Keratinocyte (primary cell): ENCODE results near the gene SFXN1. TPM values are rescaled to one million over a fixed set of nuclear protein-coding genes. Genes with fewer than 3 reads are reported as not detected.
A peak's percentile ranks its signal among the peaks of the same experiment; 100 is the strongest.
"Not testable (repeated sequence)": the region's sequence is repeated elsewhere in the genome, so short reads cannot be mapped to it uniquely, and the experiment has no call there.

Source experiments
- DNase-seq: peaks from one replicate; pipeline ENCODE4 v3.0.0-alpha.2; 2011; ENCODE audit warnings: low read depth, missing footprints, low spot score
- FAIRE-seq: peaks from 2 replicates; lab custom pipeline; 2011; peaks lifted over from hg19 to GRCh38; lab: Jason Lieb, UNC
- H2AFZ ChIP-seq: 2 replicates; pipeline ENCODE4 v1.6.0; 2012; ENCODE audit warnings: low read length, control low read depth, inconsistent platforms; ENCODE audit not compliant: control insufficient read depth
- H3K27ac ChIP-seq: 2 replicates; pipeline ENCODE4 v1.5.1; 2011; ENCODE audit warnings: low read length; ENCODE audit not compliant: control insufficient read depth, insufficient read depth
- H3K27me3 ChIP-seq: 3 replicates; pipeline ENCODE4 v1.6.0; 2011; ENCODE audit warnings: low read length; ENCODE audit not compliant: control insufficient read depth, insufficient read depth; ENCODE audit errors: extremely low read depth
- H3K36me3 ChIP-seq, 2 experiments: 2 replicates in 1 of 2; 3 replicates in 1 of 2; pipeline ENCODE4 v1.5.1; 2011; ENCODE audit warnings: low read length in 2 of 2, mild to moderate bottlenecking in 1 of 2; ENCODE audit not compliant: control insufficient read depth in 2 of 2, insufficient read depth in 2 of 2; ENCODE audit errors: extremely low read depth in 1 of 2
- H3K4me1 ChIP-seq: 3 replicates; pipeline ENCODE4 v1.5.1; 2011; ENCODE audit warnings: low read length; ENCODE audit not compliant: control insufficient read depth, insufficient read depth; ENCODE audit errors: extremely low read depth
- H3K4me2 ChIP-seq: 3 replicates; pipeline ENCODE4 v1.6.0; 2011; ENCODE audit warnings: low read depth, low read length; ENCODE audit not compliant: control insufficient read depth, insufficient read depth; ENCODE audit errors: extremely low read depth
- H3K4me3 ChIP-seq, 3 experiments: fragments of 200-600 bp in 1 of 3; sonication (generic) in 1 of 3; 2 replicates in 2 of 3; 3 replicates in 1 of 3; pipeline ENCODE4 v1.5.1; 2011 to 2016; ENCODE audit warnings: low read length in 3 of 3, mild to moderate bottlenecking in 3 of 3, control low read depth in 2 of 3, inconsistent platforms in 1 of 3, low read depth in 1 of 3, mixed read lengths in 1 of 3, mixed run types in 1 of 3, moderate library complexity in 1 of 3; ENCODE audit not compliant: control insufficient read depth in 2 of 3, insufficient read depth in 2 of 3; ENCODE audit errors: extremely low read depth in 1 of 3
- H3K79me2 ChIP-seq: 2 replicates; pipeline ENCODE4 v1.6.0; 2012; ENCODE audit warnings: low read length; ENCODE audit not compliant: control insufficient read depth, insufficient read depth
- H3K9ac ChIP-seq: 3 replicates; pipeline ENCODE4 v1.6.0; 2011; ENCODE audit warnings: low read length; ENCODE audit not compliant: control insufficient read depth, insufficient read depth; ENCODE audit errors: extremely low read depth
- H3K9me1 ChIP-seq: 3 replicates; pipeline ENCODE4 v1.6.0; 2011; ENCODE audit warnings: low read length; ENCODE audit not compliant: control insufficient read depth, insufficient read depth; ENCODE audit errors: extremely low read depth
- H3K9me3 ChIP-seq: 2 replicates; pipeline ENCODE4 v1.5.1; 2012; ENCODE audit warnings: low read depth, low read length; ENCODE audit not compliant: control insufficient read depth
- H4K20me1 ChIP-seq: 3 replicates; pipeline ENCODE4 v1.6.0; 2011; ENCODE audit warnings: low read length; ENCODE audit not compliant: control insufficient read depth, insufficient read depth; ENCODE audit errors: extremely low read depth
- CTCF ChIP-seq, 3 experiments: IDR thresholded peaks in 1 of 3; conservative IDR thresholded peaks in 1 of 3; optimal IDR thresholded peaks in 1 of 3; 2 replicates in 2 of 3; 3 replicates in 1 of 3; pipeline versions ENCODE3 to v1.5.1; 2011; ENCODE audit warnings: low read length in 3 of 3, mild to moderate bottlenecking in 3 of 3, moderate library complexity in 2 of 3, control low read depth in 1 of 3, inconsistent platforms in 1 of 3; ENCODE audit not compliant: insufficient read depth in 2 of 3; ENCODE audit errors: extremely low read depth in 1 of 3
- EZH2 ChIP-seq: IDR thresholded peaks from one replicate; pipeline ENCODE4 v1.6.1; 2012; ENCODE audit warnings: inconsistent platforms, mild to moderate bottlenecking, low read length, moderate library complexity
- dilution Hi-C: fragments of 300-500 bp; cut with MboI; formaldehyde crosslinking; loops from one replicate; pipeline ENCODE4 v1.7.0; 2020; ENCODE audit warnings: low sequenced_read_pairs; ENCODE audit not compliant: extremely low pct_ligation_motif_present
- polyA plus RNA-seq, 5 experiments: library from polyadenylated mRNA; depleted of rRNA in 3 of 5; stranded (reverse) in 3 of 5; stranded (forward) in 1 of 5; unstranded in 1 of 5; fragments of >200 nt; gene quantifications; 1 replicate in 1 of 5; 2 replicates in 3 of 5; 3 replicates in 1 of 5; pipeline versions ENCODE4 v1.2.1 to v1.2.3, GENCODE V29; 2011 to 2012; ENCODE audit warnings: missing spikeins in 2 of 5, low read depth in 1 of 5, low replicate concordance in 1 of 5

SFXN1 gene
- polyA plus RNA-seq, 1 donor (not counting 4 experiments of a cell fraction or from before 2014, with no cell fraction given) = 80.8 TPM

- Histone ChIP-seq H3K27me3 (peaks cover 27% of the 10 kb centered on the region), H3K27ac (no peak overlapping the region), H3K79me2 (no peaks in the 10 kb centered on the region), H3K4me2 (peak overlapping the region; percentile 52), H3K9me3 (no peaks in the 10 kb centered on the region), H3K9me1 (no peaks in the 10 kb centered on the region), H3K4me3 (peak overlapping the region; percentile 4 to 29 (median 6)), H2AFZ (peak overlapping the region; percentile 17), H3K4me1 (no peaks in the 10 kb centered on the region), H3K36me3 (no peaks in the 10 kb centered on the region), H3K9ac (no peak overlapping the region), H4K20me1 (no peaks in the 10 kb centered on the region)
- TF ChIP-seq EZH2 = no peak
- no peak for TF ChIP-seq CTCF (optimal IDR thresholded peaks at IDR 0.05 in 1 of 3, IDR thresholded peaks at IDR 0.05 in 1 of 3, conservative IDR thresholded peaks at IDR 0.05 in 1 of 3; ENCODE audit: extremely low read depth in 1 of 3, insufficient read depth in 2 of 3, low read length in 3 of 3)
- DNase-seq (no peak), FAIRE-seq (no peak)
- dilution Hi-C loops = no loop called here
These were observed 33.4 kb upstream of the SFXN1 start for GRCh38 chr5:175444905-175445456.

GRCh38 chr5:175446378-175446777 lies 32.0 kb upstream of the SFXN1 start:
- peaks cover 31% of the 10 kb centered on the region for H3K27me3 ChIP-seq
- DNase-seq, H3K9ac ChIP-seq, H3K4me3 ChIP-seq, H4K20me1 ChIP-seq, dilution Hi-C loops, FAIRE-seq, H3K36me3 ChIP-seq, H3K79me2 ChIP-seq, H2AFZ ChIP-seq, H3K9me3 ChIP-seq, H3K4me2 ChIP-seq, H3K27ac ChIP-seq, H3K4me1 ChIP-seq, H3K9me1 ChIP-seq: not testable (repeated sequence)

- no peaks in the 10 kb centered on the region for H3K4me1 ChIP-seq
- H3K4me3 ChIP-seq = no peak overlapping the region
- H3K9me3 ChIP-seq = no peaks in the 10 kb centered on the region
- H2AFZ ChIP-seq = no peak overlapping the region
- no peak overlapping the region for H3K9ac ChIP-seq
- H3K27me3 ChIP-seq = peaks cover 24% of the 10 kb centered on the region
- dilution Hi-C loops = no loop called here
- DNase-seq (no peak), FAIRE-seq (no peak)
- H3K27ac ChIP-seq = no peak overlapping the region
- no peaks in the 10 kb centered on the region for H3K9me1 ChIP-seq
- no peak for TF ChIP-seq EZH2
- no peaks in the 10 kb centered on the region for H3K79me2 ChIP-seq
- H3K4me2 ChIP-seq = no peak overlapping the region
- no peaks in the 10 kb centered on the region for H3K36me3 ChIP-seq
- no peaks in the 10 kb centered on the region for H4K20me1 ChIP-seq
These were observed 30.8 kb upstream of the SFXN1 start for GRCh38 chr5:175447571-175447970.
